Right lobe of liver (tissue), 6 donors: Measurements from ENCODE around the gene PTPRM. TPM values are rescaled to one million over a fixed set of nuclear protein-coding genes. Genes with fewer than 3 reads are reported as not detected.

Experiments used
- ATAC-seq, 4 donors: fragments of 200-7000 bp; cut with Tn5 transposase; one replicate each; pipeline ENCODE4 v1.9.1; 2020; ENCODE audit warnings: mild to moderate bottlenecking in 4 of 4, moderate library complexity in 4 of 4
- DNase-seq, 3 donors: peaks; one replicate each; pipeline ENCODE4 v3.0.0-alpha.2; 2020
- H3K27ac ChIP-seq, 3 donors: fragments of 200-600 bp; one replicate each; pipeline ENCODE4 v1.8.0; 2022
- H3K27me3 ChIP-seq, 2 donors: fragments of 200-600 bp; one replicate each; pipeline ENCODE4 v1.8.0; 2022
- H3K36me3 ChIP-seq, 4 donors: fragments of 200-600 bp; sonication (generic) in 1 of 4; one replicate each; pipeline versions ENCODE4 v1.5.1 to v1.8.0; 2017 to 2022; ENCODE audit warnings: control low read depth in 1 of 4
- H3K4me1 ChIP-seq, 4 donors: fragments of 200-600 bp; sonication (generic) in 1 of 4; one replicate each; pipeline versions ENCODE4 v1.5.1 to v1.8.0; 2017 to 2022; ENCODE audit warnings: control low read depth in 1 of 4
- H3K4me3 ChIP-seq, 3 donors: fragments of 200-600 bp; one replicate each; pipeline ENCODE4 v1.8.0; 2022
- H3K9me3 ChIP-seq, 4 donors: fragments of 200-600 bp; sonication (generic) in 1 of 4; one replicate each; pipeline versions ENCODE4 v1.5.1 to v1.8.0; 2017 to 2022; ENCODE audit warnings: control low read depth in 1 of 4
- CTCF ChIP-seq, 4 donors: fragments of 200-600 bp in 3 of 4; fragments of 450-650 bp in 1 of 4; IDR thresholded peaks; one replicate each; pipeline versions ENCODE4 v1.5.1 to v1.8.0; 2016 to 2022; ENCODE audit warnings: antibody characterized with exemption in 4 of 4, mild to moderate bottlenecking in 2 of 4
- POLR2A ChIP-seq: fragments of 450-650 bp; IDR thresholded peaks from one replicate; pipeline ENCODE4 v1.6.1; 2017; ENCODE audit warnings: antibody characterized with exemption, mild to moderate bottlenecking
- WGBS: methylation state at CpG from one replicate; pipeline ENCODE4 v1.1.6; 2018; ENCODE audit warnings: low coverage, low lambda C conversion rate; ENCODE audit not compliant: insufficient coverage; ENCODE audit errors: missing lambda C conversion rate; 5-methylcytosine and 5-hydroxymethylcytosine counted together
- intact Hi-C, 2 donors: fragments of 100-400 bp; cut with DNase I; formaldehyde crosslinking; loops; one replicate each; pipeline versions ENCODE4 v1.11.2 to v1.14.1; 2022
- total RNA-seq, 6 experiments: library from RNA; depleted of rRNA in 2 of 6; stranded (reverse); fragments of >200 nt in 2 of 6; fragmentation: NEBNext Ultra II Directional in 3 of 6; extraction: Animal tissue kit (Norgen Biotek cat#: 25700) in 3 of 6; gene quantifications; one replicate each; pipeline versions ENCODE4 v1.1.0 to v1.2.4, GENCODE V29; 2016 to 2023
- donor health status: DM: no; HTN: yes; CAD: no.
- donor health status: DM: no; HTN: no; CAD: no.
- donor health status: DM: no; HTN: no; CAD: no.
- donor health status: DM: no; HTN: yes; CAD: no.
- donor health status: DM: no; HTN: yes; CAD: no.

Gene PTPRM
- total RNA-seq, 6 experiments from 2014 or later = 15.1 to 45.7 (median 26.5) TPM

GRCh38 chr18:8217051-8217564 is 650.0 kb downstream of the PTPRM start:
- ATAC-seq = no peak
- no peaks in the 10 kb centered on the region for H3K4me1 ChIP-seq
- H3K27me3 ChIP-seq = no peaks in the 10 kb centered on the region
- intact Hi-C loops = no loop called here
- TF ChIP-seq CTCF (IDR thresholded peaks at IDR 0.05) = no peak
- H3K4me3 ChIP-seq = no peak overlapping the region
- H3K27ac ChIP-seq = no peak overlapping the region
- 83% methylated on average over 6 of the region's 8 CpGs for WGBS
- no peaks in the 10 kb centered on the region for H3K9me3 ChIP-seq
- H3K36me3 ChIP-seq = no peaks in the 10 kb centered on the region
- no peak for DNase-seq

- intact Hi-C loops = no loop called here
- Histone ChIP-seq H3K4me3 (no peak overlapping the region), H3K9me3 (no peaks in the 10 kb centered on the region), H3K27ac (no peak overlapping the region), H3K36me3 (no peaks in the 10 kb centered on the region), H3K4me1 (no peaks in the 10 kb centered on the region), H3K27me3 (no peaks in the 10 kb centered on the region)
- TF ChIP-seq CTCF (IDR thresholded peaks at IDR 0.05) (no peak), POLR2A (no peak)
- ATAC-seq (no peak), DNase-seq (no peak)
- 92% methylated on average over 4 of the region's 4 CpGs for WGBS
Measured at GRCh38 chr18:8218197-8218596, 651.1 kb downstream of the PTPRM start.

GRCh38 chr18:8221452-8221851 is 654.3 kb downstream of the PTPRM start:
- H3K4me1 ChIP-seq = no peaks in the 10 kb centered on the region
- DNase-seq (no peak), ATAC-seq (no peak)
- H3K9me3 ChIP-seq = no peaks in the 10 kb centered on the region
- H3K27ac ChIP-seq = no peak overlapping the region
- H3K27me3 ChIP-seq = no peaks in the 10 kb centered on the region
- H3K36me3 ChIP-seq = no peaks in the 10 kb centered on the region
- no peak overlapping the region for H3K4me3 ChIP-seq
- WGBS = 67% methylated on average over 3 of the region's 3 CpGs
- TF ChIP-seq POLR2A (no peak), CTCF (IDR thresholded peaks at IDR 0.05) (no peak)
- intact Hi-C loops = no loop called here

- 87% methylated on average over 3 of the region's 3 CpGs for WGBS
- Histone ChIP-seq H3K27me3 (no peaks in the 10 kb centered on the region), H3K4me1 (no peaks in the 10 kb centered on the region), H3K9me3 (no peaks in the 10 kb centered on the region), H3K27ac (no peak overlapping the region), H3K4me3 (no peak overlapping the region), H3K36me3 (no peaks in the 10 kb centered on the region)
- DNase-seq (no peak), ATAC-seq (no peak)
- intact Hi-C loops = no loop called here
- TF ChIP-seq CTCF (IDR thresholded peaks at IDR 0.05) (no peak), POLR2A (no peak)
Measured at GRCh38 chr18:8224576-8224975, 657.5 kb downstream of the PTPRM start.

- intact Hi-C loops = no loop called here
- H3K27ac ChIP-seq = no peak overlapping the region
- no peak overlapping the region for H3K4me3 ChIP-seq
- WGBS = 90% methylated on average over 5 of the region's 5 CpGs
- no peaks in the 10 kb centered on the region for H3K9me3 ChIP-seq
- ATAC-seq (no peak), DNase-seq (no peak)
- H3K4me1 ChIP-seq = no peaks in the 10 kb centered on the region
- no peaks in the 10 kb centered on the region for H3K27me3 ChIP-seq
- TF ChIP-seq CTCF (IDR thresholded peaks at IDR 0.05) (no peak), POLR2A (no peak)
- no peaks in the 10 kb centered on the region for H3K36me3 ChIP-seq
Measured at GRCh38 chr18:8229040-8229439, 661.9 kb downstream of the PTPRM start.
